Ascending aorta (tissue), 2 donors: ENCODE results near the gene SLC25A1. TPM values are rescaled to one million over a fixed set of nuclear protein-coding genes. Genes with fewer than 3 reads are reported as not detected.

ENCODE experiments used
- DNase-seq, 2 donors: peaks; one replicate each; pipeline ENCODE4 v3.0.0-alpha.2; 2019; ENCODE audit warnings: low spot score in 2 of 2
- H3K27ac ChIP-seq, 2 donors: fragments of 200-600 bp; sonication (generic); one replicate each; pipeline ENCODE4 v1.5.1; 2016 to 2017; ENCODE audit warnings: mild to moderate bottlenecking in 1 of 2
- H3K27me3 ChIP-seq: fragments of 200-600 bp; sonication (generic); one replicate; pipeline ENCODE4 v1.5.1; 2017
- H3K36me3 ChIP-seq, 2 donors: fragments of 200-600 bp; sonication (generic); one replicate each; pipeline ENCODE4 v1.5.1; 2016
- H3K4me1 ChIP-seq, 2 donors: fragments of 200-600 bp; sonication (generic); one replicate each; pipeline ENCODE4 v1.5.1; 2016 to 2017; ENCODE audit warnings: mild to moderate bottlenecking in 1 of 2
- H3K4me3 ChIP-seq, 2 donors: fragments of 200-600 bp; sonication (generic); one replicate each; pipeline ENCODE4 v1.5.1; 2016 to 2017; ENCODE audit warnings: mild to moderate bottlenecking in 1 of 2
- H3K9me3 ChIP-seq, 2 donors: fragments of 200-600 bp; sonication (generic); one replicate each; pipeline ENCODE4 v1.5.1; 2016
- intact Hi-C: fragments of 100-400 bp; cut with DNase I; formaldehyde crosslinking; loops from one replicate; pipeline ENCODE4 v1.15.1; 2023
- total RNA-seq: library from RNA; depleted of rRNA; stranded (reverse); fragments of >200 nt; gene quantifications from one replicate; pipeline ENCODE4 v1.1.0, GENCODE V29; 2016
- TF ChIP-seq, protein P1 (sequence below), 3 experiments: fragments of 200-600 bp in 2 of 3; fragments of 450-650 bp in 1 of 3; sonication (generic) in 2 of 3; IDR thresholded peaks; one replicate each; pipeline ENCODE4 v1.5.1; 2016 to 2019; ENCODE audit warnings: antibody characterized with exemption in 3 of 3, mild to moderate bottlenecking in 1 of 3, moderate library complexity in 1 of 3

SLC25A1 gene
- total RNA-seq, 1 donor from 2014 or later, result 89.3 TPM

- Histone ChIP-seq H3K4me3 (peak within 1 kb of the TSS; percentile 47 to 58), H3K27ac (no peak within 1 kb of the TSS), H3K36me3 (no peaks in the 10 kb centered on the region), H3K27me3 (peaks cover 17% of the 10 kb centered on the region), H3K9me3 (no peaks in the 10 kb centered on the region), H3K4me1 (peaks cover 4 to 6% of the 10 kb centered on the region in 2 donors)
- DNase-seq, result no peak
- TF ChIP-seq, protein P1, sequence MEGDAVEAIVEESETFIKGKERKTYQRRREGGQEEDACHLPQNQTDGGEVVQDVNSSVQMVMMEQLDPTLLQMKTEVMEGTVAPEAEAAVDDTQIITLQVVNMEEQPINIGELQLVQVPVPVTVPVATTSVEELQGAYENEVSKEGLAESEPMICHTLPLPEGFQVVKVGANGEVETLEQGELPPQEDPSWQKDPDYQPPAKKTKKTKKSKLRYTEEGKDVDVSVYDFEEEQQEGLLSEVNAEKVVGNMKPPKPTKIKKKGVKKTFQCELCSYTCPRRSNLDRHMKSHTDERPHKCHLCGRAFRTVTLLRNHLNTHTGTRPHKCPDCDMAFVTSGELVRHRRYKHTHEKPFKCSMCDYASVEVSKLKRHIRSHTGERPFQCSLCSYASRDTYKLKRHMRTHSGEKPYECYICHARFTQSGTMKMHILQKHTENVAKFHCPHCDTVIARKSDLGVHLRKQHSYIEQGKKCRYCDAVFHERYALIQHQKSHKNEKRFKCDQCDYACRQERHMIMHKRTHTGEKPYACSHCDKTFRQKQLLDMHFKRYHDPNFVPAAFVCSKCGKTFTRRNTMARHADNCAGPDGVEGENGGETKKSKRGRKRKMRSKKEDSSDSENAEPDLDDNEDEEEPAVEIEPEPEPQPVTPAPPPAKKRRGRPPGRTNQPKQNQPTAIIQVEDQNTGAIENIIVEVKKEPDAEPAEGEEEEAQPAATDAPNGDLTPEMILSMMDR (IDR thresholded peaks at IDR 0.05), result no peak
- intact Hi-C loops, result loop anchor here (10.0 kb wide), 1 partner anchor 565 kb away; the partner anchor contains the start of gene SEPTIN5
These were observed 28.5 kb downstream of the SLC25A1 start, which contains the start of gene GSC2 for GRCh38 chr22:19149991-19150390. TSS of gene GSC2 (minus strand) at chr22:19150292. CDS start at chr22:19150283, 9 bp downstream.

- Histone ChIP-seq H3K4me1 (peaks cover 4 to 6% of the 10 kb centered on the region in 2 donors), H3K27me3 (peaks cover 17% of the 10 kb centered on the region), H3K9me3 (no peaks in the 10 kb centered on the region), H3K27ac (no peak overlapping the region), H3K36me3 (no peaks in the 10 kb centered on the region), H3K4me3 (peak overlapping the region; percentile 47 to 58)
- DNase-seq, result no peak
- intact Hi-C loops, result loop anchor here (10.0 kb wide), 1 partner anchor 566 kb away; the partner anchor contains the start of gene SEPTIN5
- TF ChIP-seq, protein P1 (IDR thresholded peaks at IDR 0.05), result no peak
These were observed 29.3 kb downstream of the SLC25A1 start for GRCh38 chr22:19149047-19149883.

DNA sequence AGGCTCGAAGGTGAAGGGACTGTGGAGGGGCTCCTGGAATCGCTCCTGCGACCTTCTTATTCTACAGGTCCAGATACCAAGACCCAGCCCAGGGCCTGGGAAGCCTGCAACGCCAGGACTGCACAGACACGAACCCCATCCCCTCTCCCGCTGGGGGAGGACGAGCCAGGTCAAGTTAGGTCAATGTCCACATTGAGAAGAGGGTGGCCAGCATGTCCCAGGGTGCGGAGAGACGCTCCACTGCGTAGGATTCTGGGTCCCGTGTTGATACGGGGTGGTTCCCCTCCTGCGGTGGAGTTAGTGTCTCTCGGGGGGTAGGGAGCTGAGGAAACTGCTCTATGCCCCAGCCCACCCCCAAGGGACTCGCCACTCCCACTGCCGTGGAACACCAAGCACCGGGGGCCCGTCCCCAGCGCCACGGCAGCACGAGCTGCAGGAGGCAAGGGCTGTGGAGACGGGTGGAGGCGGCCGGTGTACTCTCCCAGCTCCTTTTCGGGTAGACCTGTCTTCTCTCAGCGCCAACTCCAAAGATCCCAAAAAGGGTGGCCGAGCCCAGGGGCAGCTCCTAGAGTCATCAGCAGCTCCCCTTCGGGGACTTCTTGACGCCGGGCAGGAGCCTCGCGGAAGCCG is 30.0 kb downstream of the SLC25A1 start:
- TF ChIP-seq, protein P1 (IDR thresholded peaks at IDR 0.05), result no peak
- H3K9me3 ChIP-seq, result no peaks in the 10 kb centered on the region
- H3K4me1 ChIP-seq, result peaks cover 4 to 9% of the 10 kb centered on the region in 2 donors
- DNase-seq, result no peak
- no peaks in the 10 kb centered on the region for H3K36me3 ChIP-seq
- intact Hi-C loops, result loop anchor here (10.0 kb wide), 1 partner anchor 566 kb away; the partner anchor contains the start of gene SEPTIN5
- no peak overlapping the region for H3K27ac ChIP-seq
- H3K4me3 ChIP-seq, result peak overlapping the region in 1 of 2 donors; percentile 58
- peaks cover 17% of the 10 kb centered on the region for H3K27me3 ChIP-seq

DNA sequence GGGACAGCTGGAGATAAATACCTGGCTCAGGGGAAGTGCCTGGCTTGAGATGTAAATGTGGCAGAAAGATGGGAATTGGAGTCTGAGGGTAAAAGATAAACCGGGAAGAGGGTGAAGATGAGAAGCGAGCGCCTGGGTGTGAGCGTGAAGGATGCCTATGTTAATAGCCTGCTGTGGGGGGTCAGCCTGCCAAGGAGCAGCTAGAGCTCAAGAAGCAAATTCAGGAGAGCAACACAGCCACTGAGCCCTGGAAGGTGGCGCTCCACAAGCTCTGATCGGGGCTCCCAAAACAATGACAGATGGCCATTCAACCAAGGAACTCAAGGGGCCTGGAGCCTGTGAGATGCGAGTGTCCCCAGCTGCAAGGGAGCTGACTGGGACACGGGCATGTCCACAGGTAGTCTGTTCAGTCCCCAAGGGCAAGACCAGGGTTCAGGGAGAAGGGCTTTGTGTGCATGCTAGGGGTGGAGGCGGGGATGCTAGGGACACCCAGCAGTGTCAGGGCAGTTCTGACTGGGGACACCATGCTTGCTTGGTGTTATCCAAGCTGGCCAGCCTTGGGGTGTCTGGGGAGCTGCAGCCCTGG is 31.2 kb downstream of the SLC25A1 start:
- TF ChIP-seq, protein P1 (IDR thresholded peaks at IDR 0.05), result no peak
- intact Hi-C loops, result loop anchor here (10.0 kb wide), 1 partner anchor 568 kb away; the partner anchor contains the start of gene SEPTIN5
- no peak overlapping the region for H3K27ac ChIP-seq
- peaks cover 17% of the 10 kb centered on the region for H3K27me3 ChIP-seq
- H3K4me3 ChIP-seq, result no peak overlapping the region
- peaks cover 2 to 5% of the 10 kb centered on the region in 2 donors for H3K36me3 ChIP-seq
- H3K9me3 ChIP-seq, result no peaks in the 10 kb centered on the region
- H3K4me1 ChIP-seq, result peaks cover 4 to 15% of the 10 kb centered on the region in 2 donors
- DNase-seq, result no peak

GRCh38 chr22:19146215-19146968 is 32.1 kb downstream of the SLC25A1 start:
- H3K9me3 ChIP-seq, result no peaks in the 10 kb centered on the region
- H3K36me3 ChIP-seq, result peaks cover 11 to 14% of the 10 kb centered on the region in 2 donors
- H3K27ac ChIP-seq, result no peak overlapping the region
- intact Hi-C loops, result loop anchor here (10.0 kb wide), 1 partner anchor 568 kb away; the partner anchor contains the start of gene SEPTIN5
- peaks cover 4 to 15% of the 10 kb centered on the region in 2 donors for H3K4me1 ChIP-seq
- no peak for DNase-seq
- TF ChIP-seq, protein P1 (IDR thresholded peaks at IDR 0.05), result no peak
- no peak overlapping the region for H3K4me3 ChIP-seq
- H3K27me3 ChIP-seq, result peaks cover 17% of the 10 kb centered on the region
